Activated naive CD8-positive, alpha-beta T cell treated with anti-CD3 and anti-CD28 coated beads, Interleukin-2, amount 50 U/mL, for 16 hours (primary cell): Measurements from ENCODE around the gene ITM2C.

ENCODE experiments used
- DNase-seq: peaks from one replicate; pipeline ENCODE4 v3.0.0-alpha.2; 2020; ENCODE audit warnings: low read depth, low spot score

The ITM2C gene

DNA sequence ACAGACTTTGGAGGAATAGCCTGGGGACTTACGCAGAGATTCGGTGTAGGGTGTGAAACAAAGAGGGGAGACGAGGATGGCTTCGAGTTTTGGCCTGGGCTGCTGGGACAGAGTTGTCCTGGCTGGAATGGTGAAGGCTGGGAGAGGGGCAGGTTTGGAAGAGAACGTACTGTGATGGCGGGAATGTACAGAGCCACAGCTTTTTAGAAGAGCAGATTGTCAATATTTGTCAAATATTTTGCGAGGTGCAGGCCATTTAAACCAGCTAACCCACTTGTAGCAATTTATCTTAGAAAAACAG is 14.4 kb upstream of the ITM2C start:
- DNase-seq: no peak

DNA sequence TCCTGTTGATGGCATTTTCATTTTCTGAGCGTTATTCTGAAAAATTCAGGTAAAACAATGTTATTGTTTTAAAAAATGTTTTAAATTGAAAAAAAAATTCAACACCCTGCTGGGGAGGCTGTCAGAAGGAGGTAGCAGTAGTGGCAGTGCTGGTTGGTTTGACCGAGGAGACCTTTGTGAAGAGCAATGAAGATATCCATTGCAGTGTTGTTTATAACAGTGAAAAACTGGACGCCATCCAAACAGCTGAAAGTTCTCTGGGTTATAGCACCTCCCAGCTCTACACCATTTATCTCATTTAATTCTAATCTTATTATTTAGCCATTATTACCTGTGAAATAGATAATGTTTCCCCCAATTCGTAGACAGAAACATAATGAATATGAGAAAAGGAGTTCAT is 12.6 kb upstream of the ITM2C start:
- DNase-seq: no peak

DNA sequence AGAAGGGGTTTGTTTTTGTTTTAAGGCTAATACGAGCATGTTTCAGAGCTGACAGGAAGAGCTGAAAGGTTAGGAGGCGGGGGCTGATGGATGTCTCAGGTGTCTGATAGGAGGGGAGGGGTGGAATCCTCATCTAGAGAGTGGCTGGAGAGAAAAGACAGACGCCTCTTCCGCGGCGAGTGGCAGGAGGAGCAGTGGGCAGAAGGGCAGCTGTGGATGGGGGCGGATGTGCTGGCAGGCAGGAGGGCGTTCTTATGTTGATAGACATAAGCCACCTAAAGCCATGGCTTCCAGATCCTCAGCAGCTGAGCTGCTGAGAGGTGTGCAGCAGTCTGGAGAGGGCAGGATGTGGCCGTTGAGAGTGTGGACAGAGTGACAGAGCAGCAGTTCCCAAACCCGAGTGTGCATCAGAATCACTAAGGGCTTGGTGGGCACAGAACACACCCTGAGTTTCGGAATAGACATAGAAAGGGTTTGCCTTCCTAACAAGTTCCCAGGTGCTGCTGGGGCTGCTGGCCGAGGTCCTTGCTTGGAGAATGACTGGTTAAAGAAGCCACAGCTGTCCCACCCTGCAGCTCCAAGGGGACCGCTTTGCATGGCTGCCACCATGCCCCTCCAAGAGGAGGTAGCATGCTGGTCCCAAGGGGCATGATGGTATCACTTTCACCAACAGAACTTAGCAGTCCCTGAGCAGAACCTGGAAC is 3.0 kb upstream of the ITM2C start:
- DNase-seq: no peak

DNA sequence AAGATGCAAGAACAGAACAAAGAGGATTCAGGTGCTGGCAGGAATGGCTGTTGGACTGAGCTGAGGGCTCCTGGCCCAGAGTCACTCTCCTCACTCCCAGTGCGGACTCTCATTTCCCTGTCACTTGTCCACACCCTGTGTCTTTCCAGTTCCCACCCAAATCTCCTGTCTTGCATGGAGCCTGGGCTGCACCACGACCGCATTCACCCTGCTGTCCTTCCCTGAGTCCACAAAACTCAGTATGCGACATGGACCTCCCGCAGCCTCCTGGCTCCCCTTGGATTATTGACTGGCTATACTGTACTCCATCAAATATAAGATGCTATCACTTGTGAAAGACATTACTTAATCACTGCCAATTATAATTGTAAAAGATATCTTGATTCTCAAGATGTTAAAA is 2.5 kb upstream of the ITM2C start:
- DNase-seq: no peak

DNA sequence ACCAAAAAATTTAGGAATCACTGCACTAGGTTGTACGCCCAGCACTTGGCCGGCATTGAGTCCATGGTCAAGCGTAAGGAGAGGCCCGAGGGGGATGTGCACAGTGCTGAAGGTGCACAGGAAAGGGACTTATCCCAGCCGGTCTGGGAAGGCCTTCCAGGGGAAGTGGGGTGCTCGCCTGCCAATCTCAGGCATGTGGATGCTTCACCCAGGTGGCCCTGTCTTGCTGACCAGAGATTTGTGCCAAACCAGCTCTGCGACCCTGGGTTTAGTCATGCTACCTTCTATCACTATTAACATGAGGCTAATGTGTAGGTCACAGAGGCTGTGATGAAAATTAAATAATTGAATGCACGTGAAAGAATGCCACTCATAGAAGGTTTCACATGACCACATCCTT is 1.7 kb upstream of the ITM2C start:
- no peak for DNase-seq

DNA sequence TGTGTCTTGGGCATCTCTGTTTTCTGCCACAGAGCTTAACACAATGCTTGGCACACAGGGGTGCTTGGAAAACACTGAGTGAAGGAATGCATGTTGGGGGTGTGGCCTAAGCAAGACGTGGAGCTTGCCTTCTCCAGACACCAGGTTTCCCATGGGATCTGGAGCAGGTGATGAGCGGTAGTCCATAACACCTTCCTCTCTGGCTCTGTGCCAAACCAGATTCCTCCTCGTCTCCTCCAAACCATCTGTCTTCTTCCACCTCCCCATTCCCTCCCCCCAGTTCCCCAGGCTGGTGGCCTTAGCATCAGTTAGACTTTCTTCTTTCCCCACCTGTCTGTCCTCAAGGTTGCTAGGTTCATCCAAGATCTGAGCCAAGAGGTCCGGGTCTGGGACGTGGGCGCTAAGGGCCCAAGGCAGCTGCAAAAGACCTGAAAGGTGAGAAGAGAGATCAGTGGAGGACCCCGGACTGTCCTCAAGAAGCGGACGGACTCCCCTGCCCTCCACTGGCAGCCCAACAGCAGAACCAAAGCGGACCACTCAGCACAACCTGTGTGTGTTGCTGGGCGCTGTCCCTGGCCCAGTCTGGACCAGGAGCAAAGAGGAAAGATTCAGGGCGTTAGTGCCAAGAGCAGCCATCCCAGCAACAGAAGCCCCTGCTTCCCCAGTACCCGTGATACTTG is 1.2 kb upstream of the ITM2C start:
- no peak for DNase-seq

DNA sequence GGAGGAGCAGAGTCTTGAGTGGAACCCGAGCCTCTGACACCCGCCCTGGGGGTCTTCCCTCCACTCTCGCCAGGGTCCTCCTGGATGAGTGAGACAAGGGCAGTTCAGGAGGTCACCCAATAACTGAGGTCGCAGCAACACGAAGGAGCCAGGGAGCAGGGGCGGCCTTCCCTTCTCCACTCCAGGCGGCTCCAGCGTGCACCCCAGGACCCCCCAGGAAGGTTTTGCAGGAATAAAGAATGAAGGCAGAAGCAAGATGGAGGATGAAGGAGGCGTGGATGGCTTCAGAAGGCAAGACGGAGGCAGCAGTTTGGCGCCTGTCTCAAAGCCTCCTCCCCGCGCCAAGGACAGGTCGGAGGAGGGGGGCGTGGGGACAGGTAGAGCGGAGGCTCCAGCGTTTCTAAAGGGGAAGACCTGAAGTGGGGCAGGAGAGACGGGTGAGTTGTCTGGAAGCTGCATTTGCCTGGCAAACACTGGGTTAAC is 579 bp upstream of the ITM2C start:
- DNase-seq: no peak

DNA sequence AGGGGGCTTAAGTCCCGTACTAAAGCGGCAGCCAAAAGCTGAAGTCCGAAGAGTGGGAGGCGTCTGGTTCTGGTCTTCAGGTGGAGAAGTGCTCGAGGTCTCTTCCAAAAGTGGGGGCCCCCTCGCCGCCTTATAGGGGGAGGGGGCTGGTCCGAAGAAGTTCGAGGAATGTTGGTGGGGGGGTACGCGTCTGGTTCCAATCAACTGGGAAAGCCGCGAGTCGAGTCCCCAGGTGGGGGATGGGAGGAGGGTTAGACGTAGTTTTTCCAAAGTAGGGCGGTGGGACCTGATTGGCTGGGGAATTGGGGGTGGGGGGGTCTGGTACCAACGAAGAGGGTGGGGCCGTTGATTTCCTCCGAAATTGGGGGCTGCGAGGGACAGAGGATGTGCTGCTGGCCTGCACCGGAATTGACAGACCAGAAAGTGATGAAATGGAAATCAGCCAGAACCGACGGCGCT is 594 bp downstream of the ITM2C start:
- no peak for DNase-seq

DNA sequence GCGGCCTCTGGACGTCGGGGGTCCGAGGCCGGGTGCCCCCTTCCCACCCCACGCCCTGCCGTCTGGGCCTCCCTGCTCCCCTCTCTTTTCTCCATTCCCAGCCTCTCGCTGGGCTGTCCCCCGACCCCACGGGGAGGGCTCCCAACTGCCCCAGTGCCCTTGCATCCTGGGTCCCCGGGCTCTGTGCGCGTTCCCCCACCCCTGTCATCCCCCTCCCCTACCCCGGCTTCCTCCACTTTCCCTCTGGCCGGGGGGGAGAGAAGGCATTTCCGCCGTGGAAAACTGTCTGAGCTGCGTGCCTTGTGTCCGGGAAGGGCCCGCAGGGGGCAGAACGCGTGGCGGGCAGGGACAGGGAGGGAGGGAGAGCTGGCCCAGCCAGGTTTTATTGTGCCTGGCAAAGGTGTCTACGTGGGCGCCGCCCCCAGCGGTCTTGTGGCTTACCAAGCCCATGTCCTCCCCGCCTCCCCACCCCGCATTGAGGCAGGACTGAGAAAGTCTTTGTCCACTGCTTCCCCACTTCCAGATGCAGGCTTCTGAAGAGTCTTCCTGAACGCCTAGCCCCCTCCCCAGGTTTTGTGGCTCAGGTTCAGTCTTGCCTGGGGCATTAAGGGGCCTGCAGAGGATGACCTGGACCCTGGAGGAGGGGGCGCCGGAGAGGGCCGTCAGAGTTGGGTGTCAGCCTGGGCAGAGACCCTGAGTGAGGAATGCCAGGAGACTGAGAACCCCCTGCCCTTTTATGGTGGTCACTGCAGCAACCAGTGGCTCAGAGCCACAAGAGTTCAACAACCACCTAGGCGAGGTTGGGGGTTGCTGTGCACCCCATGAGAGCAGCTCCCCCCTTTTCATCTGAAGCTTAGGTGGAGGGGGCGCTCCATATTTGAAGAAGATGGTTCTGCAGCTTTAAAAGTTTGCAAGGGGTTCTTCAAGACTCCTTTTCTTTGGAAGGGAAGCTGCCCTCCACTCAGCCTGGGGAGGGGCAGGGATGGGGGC is 1.3 kb downstream of the ITM2C start:
- no peak for DNase-seq

DNA sequence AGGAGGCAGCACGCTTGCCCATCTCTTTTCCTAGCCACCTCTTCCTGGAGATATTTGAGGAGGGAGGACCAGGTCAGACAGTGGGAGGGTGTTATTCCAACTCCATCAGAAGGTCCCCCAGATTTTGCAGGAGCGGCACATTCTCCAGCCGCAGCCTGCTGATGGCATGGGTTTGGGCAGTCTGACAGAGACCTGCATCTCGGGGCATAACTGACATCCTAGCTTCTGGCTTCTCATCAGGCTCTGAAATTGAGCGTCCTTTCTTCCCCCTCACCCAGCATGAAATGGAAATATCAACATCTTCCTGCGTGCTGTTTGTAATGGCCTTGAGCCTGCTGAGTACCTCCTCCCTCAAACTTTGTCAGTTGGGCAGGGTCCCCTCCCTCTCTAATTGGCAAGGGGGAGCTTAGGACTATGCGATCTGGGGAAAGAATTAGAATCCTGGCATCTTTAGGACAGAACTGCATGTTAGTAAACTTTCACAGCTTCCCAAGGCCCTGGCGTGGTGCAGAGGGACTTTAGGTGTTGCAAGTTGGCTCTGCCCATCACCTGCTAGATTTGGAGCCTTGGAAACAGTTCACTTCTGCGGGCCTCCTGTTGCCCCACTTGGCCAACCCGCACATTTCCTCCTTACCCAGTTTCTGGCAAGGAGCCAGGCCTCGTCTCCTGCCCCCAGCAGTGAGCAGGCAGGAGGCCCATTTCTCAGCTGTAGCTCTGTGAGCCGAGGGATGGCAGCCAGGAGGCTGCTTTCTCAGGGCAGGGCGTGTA is 2.2 kb downstream of the ITM2C start:
- no peak for DNase-seq

DNA sequence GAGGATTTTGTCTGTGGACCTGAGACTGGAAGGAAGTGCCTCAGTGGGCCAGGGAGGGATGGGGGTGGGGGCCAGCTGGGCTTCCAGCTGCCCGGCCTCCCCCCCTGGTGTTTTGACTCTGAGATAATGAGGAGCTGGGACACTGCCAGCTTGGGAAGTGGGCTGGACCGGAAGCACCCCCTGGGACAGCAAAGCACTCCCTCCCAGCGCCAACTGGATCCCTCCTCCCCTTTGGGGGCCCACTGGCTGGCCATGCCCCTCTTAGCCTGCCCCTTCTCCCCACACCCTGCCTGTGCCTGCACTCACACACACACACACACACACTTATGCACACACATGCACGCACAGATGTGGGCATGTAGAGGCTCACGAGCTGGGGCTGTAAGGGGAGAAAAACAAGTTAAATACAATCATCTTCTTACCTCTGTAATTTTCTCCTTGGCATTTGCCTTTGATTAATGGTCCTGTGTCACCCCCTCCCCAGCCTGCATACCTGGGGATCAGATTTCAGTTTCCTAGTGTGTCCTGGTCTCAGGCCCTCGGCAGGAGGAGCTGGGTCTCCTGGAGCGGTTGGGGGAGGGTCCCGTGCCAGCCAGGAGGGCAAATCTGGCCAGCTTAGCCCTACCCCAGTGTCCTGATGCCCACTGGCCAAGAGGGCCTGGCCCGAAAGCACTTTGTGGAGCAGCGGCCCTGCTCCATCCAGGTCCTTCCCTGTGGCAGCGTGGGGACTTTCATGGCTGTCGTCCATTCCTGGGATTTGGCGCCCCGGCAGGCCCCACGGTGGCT is 3.6 kb downstream of the ITM2C start:
- no peak for DNase-seq

DNA sequence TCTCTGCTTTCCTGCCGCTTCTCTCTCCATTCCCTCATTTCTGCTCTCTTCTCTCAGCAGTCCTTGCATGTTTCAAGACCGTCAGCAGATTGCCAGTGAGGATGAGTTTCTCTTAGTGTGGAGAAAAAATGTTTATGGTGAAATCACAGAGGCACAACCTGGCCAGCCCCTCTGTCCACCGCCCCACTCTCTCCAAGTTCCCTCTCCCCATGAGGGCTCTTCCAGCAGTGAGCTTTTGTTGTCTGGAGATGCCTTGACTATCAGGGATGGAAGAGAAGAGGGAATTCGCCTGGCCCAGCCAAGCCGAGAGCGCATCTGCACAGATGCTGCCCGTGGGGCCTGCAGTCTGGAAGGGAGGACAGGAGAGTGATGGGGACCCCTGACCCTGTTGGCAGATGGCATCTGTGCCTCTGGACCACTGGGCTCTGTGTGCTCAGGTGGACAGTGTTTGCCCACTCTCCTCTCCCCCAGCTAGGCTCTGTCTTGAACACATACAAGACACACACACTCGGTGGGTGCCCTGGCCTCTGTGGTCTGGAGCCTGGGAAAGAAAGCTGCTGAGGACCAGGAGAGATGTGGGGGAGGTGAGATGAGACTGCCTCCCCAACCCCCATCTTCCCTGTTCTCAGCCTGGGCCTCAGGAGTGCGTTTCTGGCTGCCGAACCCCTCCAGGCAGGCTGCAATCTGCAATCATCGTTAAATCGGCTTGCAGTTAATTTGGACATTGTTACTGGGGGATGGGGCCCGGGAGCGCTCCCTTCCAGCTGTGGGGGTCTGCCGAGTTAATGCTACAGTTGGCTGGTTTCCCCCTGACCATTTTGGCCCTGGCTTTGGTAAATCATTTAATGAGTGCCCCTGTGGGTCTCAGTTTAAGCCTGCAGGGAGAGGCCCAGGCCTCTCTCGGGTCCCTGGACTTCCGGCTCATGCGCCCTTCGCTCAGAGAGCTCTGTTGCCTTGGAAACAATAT is 4.5 kb downstream of the ITM2C start:
- DNase-seq: no peak

DNA sequence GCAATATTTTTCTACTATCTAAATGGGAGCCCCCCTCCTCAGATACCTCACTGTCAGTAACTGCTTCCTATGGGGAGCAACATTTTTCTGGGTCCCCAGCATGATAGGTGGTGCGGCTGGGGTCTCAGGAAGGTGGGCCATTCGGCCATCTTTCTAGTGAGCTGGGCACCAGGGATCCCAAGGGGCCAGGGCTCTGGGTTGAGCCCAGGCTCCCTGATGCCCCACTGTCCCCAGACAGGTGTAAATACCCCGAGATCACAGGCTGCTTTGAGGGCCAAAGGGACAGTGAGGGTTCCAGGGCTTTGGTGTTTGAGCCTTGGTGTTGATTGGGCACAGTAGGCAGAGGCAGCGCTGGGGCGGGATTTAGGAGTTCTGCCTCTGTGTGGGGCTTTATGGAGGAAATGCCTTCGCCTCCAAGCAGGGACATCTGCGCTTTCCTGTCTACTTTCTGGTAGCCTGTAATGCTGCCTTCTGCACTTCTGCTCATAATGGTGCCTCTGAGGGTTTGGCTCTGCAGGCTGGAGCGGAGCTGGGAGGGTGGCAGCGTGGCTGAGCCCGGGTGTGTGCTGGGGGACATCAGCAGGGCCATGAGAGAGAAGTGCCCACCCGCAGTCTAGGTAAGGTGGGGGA is 5.3 kb downstream of the ITM2C start:
- no peak for DNase-seq

DNA sequence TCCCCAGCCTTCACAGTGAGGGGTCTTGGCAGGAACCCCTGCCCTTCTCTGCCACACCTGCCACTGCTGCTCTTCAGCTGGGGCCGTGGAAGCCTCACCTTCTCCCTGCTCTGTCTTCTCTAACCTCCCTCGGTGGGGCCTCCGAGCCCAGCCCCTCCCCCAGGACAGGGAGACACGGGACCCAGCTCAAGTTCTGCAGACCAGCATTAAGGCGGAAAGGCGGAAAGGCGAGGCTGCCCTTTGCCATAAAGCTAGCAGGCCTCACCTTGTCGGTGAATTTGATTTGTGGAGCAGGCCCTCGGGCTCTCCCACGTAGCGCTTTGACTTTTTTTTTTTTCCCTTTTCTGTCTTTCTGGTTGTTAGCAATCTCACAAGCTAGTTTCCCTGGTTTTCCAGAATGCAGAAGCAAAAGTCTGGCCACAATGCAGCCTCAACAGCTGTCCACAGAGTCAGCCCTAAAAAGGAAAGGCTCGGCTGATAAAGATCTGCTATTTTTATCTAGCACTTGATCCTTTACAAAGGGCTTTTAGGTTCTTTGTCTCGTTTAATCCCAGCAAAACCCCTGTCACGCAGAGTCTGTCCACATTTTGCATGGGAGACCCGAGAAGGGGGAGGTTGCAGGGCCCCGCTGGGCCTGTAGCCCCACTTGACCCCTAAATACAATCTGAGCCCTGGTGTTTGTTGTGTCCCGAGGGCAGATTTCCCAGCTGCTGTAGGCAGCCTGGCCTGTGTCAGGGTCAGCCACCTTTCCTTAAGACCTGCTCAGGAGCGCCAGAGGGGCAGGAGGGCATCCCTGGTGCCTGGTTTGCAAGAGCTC is 6.0 kb downstream of the ITM2C start:
- no peak for DNase-seq

DNA sequence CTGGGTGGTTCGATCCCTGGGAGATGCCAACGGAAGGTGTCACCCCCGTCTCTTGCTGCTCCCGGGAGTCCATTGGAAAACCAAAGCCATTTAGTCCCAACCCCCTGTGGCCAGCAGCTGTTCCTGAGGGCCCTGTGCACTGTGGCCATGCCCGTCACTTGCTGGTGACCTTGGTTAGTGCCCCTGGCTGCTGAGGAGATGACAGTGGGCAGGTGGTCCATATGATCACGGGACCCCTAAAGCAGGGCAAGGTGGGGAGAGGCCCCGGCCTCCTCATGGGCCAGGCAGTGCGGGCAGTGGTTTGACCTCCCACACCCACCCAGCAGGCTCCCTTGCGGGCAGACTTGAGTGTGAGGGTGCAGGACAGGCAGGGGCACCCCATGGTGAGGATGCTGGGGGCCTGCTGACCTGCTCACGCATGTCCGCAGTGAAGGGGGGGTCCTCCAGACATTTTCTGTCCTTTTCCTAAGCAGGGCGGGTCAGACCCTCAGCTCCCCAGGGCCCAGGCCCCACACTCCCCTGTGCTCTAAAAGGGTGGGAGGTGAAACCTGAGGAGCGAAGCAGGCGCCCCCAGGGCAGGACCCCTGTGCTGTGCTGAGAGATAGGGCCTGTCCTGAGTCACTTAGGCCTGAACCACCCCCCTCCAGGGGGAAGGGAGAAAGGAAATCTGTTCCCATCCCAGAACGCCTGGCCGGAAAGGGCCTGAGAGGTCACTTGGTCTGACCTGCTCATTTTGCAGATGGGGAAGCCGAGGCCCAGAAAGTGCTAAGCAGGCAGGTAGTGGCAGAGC is 6.8 kb downstream of the ITM2C start:
- no peak for DNase-seq

DNA sequence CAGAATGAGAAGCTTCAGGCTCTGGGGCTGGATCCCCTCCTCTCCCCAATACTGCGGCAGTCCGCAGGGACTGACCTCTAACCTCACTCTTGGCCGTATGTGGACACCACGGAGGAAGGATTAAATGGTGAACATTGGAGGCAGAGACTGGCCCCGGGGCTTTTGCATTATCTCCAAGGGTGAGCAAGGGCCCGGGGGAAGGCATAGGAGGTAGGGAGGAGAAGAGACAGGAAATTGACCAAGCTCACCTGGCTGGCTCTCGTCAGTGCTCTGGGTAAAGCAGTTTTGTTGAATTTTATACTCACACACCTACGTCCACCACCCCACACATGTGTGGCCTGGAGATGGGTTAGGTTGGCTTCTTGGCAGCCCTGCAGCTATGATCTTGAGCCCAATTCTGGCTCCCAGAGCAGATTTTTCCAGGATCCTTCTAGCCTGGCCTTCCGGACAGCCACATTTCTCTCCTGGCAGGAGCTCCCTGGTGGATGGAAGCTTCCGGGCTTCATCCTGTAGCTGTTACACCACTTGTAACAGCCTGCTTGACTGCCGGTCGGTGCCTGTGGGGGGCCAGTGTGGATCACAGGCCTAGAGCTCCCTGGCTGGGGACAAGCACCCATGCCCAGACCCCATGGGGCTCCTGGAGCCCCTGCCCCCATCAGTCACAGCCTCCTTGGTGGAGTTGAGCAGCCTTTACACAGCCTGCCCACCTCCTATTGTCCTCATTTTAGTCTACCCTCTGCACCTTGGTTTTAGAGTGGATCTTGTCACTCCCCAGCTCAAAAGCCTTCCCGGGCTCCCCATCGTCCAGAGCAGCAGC is 7.6 kb downstream of the ITM2C start:
- no peak for DNase-seq
